Pons (tissue), 1 donor: ENCODE results near the gene PTX4.

Experiments
- DNase-seq: peaks from one replicate; pipeline ENCODE4 v3.0.0-alpha.2; 2016; ENCODE audit warnings: low spot score

Gene PTX4

GRCh38 chr16:1523581-1524245 is 35.0 kb upstream of the PTX4 start:
- no peak for DNase-seq

- DNase-seq: no peak
Observed at GRCh38 chr16:1520461-1520860, 31.7 kb upstream of the PTX4 start.

GRCh38 chr16:1519831-1520230 is 31.1 kb upstream of the PTX4 start:
- no peak for DNase-seq

- DNase-seq: no peak
Observed at GRCh38 chr16:1518626-1519135, 29.9 kb upstream of the PTX4 start.

GRCh38 chr16:1514507-1514906 is 25.8 kb upstream of the PTX4 start:
- DNase-seq: no peak

- no peak for DNase-seq
Observed at GRCh38 chr16:1512774-1513173, 24.0 kb upstream of the PTX4 start.

- DNase-seq: no peak
Observed at GRCh38 chr16:1511662-1512569, 23.2 kb upstream of the PTX4 start.

GRCh38 chr16:1510941-1511351 is 22.2 kb upstream of the PTX4 start:
- no peak for DNase-seq

- DNase-seq: no peak
Observed at GRCh38 chr16:1510272-1510671, 21.5 kb upstream of the PTX4 start.

- DNase-seq: no peak
Observed at GRCh38 chr16:1509307-1510221, 20.8 kb upstream of the PTX4 start.

- DNase-seq: no peak
Observed at GRCh38 chr16:1508494-1509187, 19.9 kb upstream of the PTX4 start.

GRCh38 chr16:1506494-1507213 is 17.9 kb upstream of the PTX4 start:
- no peak for DNase-seq

- no peak for DNase-seq
Observed at GRCh38 chr16:1505912-1506311, 17.2 kb upstream of the PTX4 start.

- no peak for DNase-seq
Observed at GRCh38 chr16:1505073-1505844, 16.5 kb upstream of the PTX4 start.

GRCh38 chr16:1503110-1503955 is 14.6 kb upstream of the PTX4 start:
- DNase-seq: no peak

- DNase-seq: no peak
Observed at GRCh38 chr16:1502092-1503004, 13.6 kb upstream of the PTX4 start.

- no peak for DNase-seq
Observed at GRCh38 chr16:1501630-1502029, 12.9 kb upstream of the PTX4 start.
